Globus pallidus (tissue), 1 donor: ENCODE results near the gene ST6GALNAC4.
"Not testable (repeated sequence)": the region's sequence is repeated elsewhere in the genome, so short reads cannot be mapped to it uniquely, and the experiment has no call there.

Experiments
- DNase-seq: peaks from one replicate; pipeline ENCODE4 v3.0.0-alpha.2; 2015; ENCODE audit warnings: low spot score

The ST6GALNAC4 gene

DNA sequence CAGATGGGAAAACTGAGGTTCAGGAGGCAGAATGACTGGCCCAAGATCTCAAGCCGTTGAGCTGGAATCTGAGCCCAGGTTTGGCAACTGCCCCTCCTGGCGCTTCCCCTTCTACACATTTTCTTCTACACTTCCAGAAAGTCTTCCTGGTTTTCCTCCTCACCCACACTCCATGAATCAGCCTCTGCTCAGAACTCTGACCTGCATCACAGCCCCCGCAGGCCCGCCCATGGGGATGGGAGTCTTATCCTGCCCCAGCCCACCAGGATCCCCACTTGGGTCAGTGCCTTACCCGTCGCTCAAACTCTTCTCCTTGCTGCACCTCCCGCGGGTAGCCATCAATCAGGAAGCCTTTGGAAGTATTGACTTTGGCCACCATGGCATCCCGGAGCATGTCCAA, 45.3 kb downstream of the ST6GALNAC4 start:
- no peak for DNase-seq

DNA sequence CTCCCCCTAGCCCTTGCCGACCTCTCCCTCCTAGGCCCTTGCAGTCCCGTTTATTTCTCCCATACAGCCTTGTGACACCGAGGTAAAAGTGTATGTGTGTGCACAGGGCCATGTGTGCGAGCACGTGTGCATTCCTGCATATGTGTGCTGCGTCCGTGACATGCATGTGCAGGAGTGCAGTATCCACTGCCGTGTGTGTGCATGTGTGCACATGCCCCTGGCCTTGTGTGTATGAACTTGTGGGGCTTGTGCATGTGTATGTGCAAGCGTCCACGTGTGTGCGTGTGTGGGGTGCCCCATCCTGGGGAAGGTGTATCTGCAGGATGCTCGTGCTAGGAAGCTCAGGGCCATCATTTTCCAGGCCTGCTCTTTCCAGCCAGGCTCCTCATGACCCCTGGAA, 46.0 kb downstream of the ST6GALNAC4 start:
- DNase-seq = no peak

DNA sequence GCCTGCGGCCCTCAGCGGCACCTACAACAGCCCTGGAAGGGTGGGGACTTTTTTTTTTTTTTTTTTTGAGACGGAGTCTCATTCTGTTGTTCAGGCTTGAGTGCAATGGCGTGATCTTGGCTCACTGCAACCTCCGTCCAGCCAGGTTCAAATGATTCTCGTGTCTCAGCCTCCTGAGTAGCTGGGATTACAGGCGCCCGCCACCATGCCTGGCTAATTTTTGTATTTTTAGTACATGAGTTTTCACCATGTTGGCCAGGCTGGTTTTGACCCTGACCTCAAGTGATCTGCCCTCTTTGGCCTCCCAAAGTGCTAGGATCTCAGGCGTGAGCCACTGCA, 46.7 kb downstream of the ST6GALNAC4 start:
- DNase-seq = not testable (repeated sequence)

DNA sequence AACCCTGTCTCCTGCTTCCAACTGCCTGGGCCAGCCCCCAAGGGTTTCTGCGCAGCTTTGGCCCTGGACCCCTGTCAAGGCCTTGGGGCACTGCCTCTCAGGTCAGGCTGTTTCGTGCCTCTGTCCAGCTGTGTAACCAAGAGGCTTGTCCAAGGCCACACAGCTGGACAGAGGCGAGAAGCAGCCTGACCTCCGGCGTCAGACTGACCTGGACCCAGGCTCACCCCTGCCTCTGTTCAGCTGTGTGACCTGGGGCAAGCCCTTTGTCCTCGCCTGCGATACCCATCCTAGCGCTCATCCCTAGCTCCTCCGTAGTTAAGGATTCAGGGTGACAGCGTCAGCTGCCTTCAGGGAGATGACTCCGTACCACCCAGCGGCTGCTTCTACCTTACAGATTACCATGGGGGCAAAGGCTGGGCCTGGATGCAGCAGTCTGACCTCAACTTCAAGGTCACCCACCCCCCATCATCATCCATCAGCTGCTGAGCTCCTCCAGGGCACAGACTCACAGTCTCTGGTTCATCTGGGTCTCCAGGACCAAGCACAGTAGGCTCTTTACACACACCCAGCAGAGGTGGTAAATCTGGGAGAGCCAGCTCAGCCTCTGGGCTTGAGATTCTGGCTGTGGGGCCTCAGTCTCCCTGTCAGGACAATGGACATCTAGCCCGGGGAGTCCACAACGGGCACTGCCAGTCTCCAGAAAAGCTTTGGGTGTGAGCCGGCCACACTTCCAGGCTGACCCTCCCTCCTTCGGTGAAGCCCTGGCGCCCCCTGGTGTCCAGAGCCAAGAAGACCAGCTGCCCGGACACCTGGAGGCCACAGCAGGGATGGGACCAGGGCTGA, 47.3 kb downstream of the ST6GALNAC4 start:
- DNase-seq = peak; percentile 58

DNA sequence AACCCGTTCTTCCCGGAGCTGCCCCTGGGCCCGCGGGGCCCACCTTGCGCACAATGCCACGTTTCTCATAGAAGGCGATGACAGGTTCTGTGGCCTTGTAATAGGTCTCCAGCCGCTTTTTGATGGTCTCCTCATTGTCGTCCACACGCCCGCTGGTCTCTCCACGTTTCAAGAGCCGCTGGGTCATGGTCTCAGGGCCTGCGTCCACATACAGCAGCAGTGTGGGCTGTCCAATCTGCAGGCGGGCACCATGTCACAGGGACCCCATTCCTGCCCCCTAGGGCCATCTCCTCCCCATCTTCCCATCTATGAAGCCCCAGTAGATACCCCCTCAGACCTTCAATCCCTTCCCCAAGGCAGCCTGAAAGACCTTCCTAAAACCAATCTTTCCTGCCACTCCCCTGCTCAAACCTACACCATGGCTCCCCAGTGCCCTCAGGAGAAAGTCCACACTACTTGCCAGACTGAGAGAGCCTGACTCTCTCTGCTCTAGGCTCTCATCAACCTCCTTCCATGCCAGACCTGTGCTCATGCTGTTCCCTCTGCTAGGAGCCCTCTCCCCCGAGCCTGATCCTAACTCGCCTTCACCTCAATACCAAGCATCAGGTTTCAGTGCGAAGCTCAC, 48.5 kb downstream of the ST6GALNAC4 start:
- DNase-seq = no peak

DNA sequence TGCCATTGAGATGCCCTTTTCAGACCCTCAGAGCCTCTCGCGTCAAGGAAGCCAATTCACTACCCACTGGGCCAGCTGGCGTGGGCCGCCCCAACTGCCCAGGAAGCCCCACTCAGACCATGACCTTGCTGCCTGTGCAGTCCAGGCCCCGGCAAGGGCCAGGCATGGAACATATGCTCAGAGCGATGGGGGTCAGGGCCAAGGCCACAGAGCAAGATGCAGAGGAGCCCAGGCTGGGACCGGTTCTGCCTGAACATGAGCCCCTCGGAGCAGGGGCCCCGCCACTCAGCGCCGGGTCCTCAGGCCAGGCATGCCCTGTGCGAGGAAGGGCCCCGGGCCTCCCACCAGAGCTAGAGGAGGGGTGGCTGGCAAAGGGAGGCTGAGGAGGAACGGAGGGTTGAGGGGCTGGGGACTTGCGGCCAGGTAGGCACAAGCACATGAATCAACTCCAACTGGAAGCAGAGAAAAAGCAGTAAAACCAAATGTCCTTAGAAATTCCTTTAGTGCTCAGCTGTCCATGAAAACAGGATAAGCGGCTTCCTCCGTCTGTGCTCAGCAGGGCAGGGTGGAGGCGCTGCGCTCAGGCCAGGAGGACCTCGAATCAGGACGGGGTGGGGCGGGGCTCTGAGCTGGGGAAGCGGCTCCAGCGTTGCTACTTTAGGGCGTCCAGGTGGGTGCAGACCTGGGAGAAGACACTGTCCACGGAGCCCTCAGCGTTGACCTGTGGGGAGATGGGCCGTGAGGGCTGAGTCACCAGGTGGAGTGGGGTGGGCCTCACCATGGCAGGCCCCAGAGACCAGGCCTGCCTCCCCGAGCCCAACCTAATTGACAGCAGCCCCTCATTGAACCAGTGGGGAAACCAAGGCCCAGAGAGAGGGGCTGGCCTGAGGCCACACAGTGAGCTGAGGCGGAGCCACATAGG, 49.2 kb downstream of the ST6GALNAC4 start:
- DNase-seq = no peak

DNA sequence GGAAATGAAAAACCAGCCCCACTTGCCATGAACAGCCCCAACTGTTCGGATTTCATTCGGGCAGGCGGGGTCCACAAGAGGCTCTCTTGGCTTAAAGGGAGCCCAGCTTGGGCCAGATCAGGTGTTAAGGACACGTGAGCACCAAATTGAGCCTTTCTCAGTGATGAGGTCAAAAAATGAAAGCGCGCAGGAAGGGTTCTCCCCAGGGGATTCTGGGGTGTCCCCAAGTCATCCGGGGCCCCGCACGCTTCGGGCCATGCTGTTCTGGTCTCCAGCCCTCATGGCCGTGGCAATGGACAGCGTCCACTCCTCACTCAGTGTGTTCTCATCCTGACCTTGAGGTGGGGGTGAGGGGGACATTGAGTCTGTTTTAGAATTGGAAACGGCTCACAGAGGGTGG, 50.3 kb downstream of the ST6GALNAC4 start:
- no peak for DNase-seq

GRCh38 chr9:127865645-127866464, 51.0 kb downstream of the ST6GALNAC4 start:
- DNase-seq = no peak

DNA sequence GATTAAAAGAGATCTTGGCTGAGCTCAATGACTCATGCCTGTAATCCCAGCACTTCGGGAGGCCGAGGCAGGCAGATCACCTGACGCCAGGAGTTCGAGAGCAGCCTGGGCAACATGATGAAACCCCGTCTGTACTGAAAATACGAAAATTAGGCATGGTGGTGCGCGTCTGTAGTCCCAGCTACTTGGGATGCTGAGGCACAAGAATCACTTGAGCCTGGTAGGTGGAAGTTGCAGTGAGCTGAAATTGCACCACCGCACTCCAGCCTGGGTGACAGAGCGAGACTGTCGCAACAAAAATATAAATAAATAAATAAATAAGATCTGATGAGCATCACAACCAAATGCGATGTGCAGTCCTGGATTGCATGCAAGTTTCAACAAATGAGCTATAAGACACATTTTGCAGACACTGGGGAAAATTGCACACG, 53.6 kb downstream of the ST6GALNAC4 start:
- no peak for DNase-seq

- DNase-seq = peak; percentile 65
These were observed 54.5 kb downstream of the ST6GALNAC4 start for GRCh38 chr9:127862075-127863011.

DNA sequence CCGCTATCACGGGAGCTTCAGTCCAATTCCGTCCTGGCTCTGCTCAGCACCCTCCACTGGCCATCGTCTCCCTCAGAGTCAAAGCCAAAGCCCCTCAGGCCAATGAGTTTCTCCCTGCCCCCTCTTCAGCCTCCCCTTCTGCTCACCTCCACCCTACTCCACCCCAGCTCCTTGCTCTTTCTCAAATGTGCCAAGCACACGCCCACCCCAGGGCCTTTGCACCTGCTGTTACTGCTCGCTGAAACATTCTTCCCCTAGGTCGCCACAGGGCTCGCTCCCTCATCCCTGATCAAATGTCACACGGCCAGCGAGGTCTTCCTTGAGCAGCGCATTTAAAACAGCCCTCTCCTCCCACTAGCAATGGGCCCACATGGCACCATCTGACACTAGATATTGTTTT, 56.1 kb downstream of the ST6GALNAC4 start:
- no peak for DNase-seq

- no peak for DNase-seq
These were observed 56.6 kb downstream of the ST6GALNAC4 start for GRCh38 chr9:127860260-127860659.

DNA sequence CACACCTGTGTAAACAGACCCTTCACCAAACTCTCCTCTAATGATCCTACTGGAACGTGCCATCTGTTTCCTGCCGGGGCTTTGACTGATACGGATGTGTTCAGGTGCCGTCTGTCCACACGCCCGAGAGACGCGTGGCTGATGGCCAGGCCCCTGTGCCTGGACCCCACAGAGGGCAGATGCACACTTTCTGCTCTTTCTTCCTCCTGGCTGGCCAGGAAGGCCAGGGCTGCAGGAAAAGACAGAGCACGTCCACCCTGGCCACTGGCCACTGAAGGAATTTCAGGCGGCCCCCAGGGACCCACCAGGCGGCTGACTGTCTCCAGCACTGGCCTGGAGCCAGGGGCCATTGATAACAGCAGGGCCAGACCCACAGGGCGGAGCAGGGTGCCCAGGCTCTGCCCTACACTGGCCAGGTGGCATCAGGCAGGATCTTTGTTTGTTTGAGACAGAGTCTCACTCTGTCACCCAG, 58.8 kb downstream of the ST6GALNAC4 start:
- no peak for DNase-seq
